HepG2 (cell line): ENCODE results near the gene TYMS. TPM values are rescaled to one million over a fixed set of nuclear protein-coding genes. Genes with fewer than 3 reads are reported as not detected.
A peak's percentile ranks its signal among the peaks of the same experiment; 100 is the strongest.

Experiments used
- AGO1 ChIP-seq: fragments of 200-400 bp; formaldehyde crosslinking; IDR thresholded peaks from 2 replicates; pipeline ENCODE4 v1.6.1; 2017; ENCODE audit warnings: mild to moderate bottlenecking, low read depth, low read length, moderate library complexity; ENCODE audit not compliant: poor library complexity, severe bottlenecking
- BCL3 ChIP-seq: sonication (generic); formaldehyde crosslinking; IDR thresholded peaks from 2 replicates; pipeline ENCODE4 v1.5.1; 2020; ENCODE audit warnings: mild to moderate bottlenecking, missing genetic modification reagents, moderate library complexity
- GTF3A ChIP-seq: sonication (generic); formaldehyde crosslinking; conservative IDR thresholded peaks from 2 replicates; pipeline ENCODE4 v1.4.0; 2020; ENCODE audit warnings: mild to moderate bottlenecking, missing genetic modification reagents
- HNRNPL ChIP-seq: fragments of 200-400 bp; formaldehyde crosslinking; IDR thresholded peaks from 2 replicates; pipeline ENCODE4 v1.6.1; 2017; ENCODE audit warnings: mild to moderate bottlenecking, low read depth, low read length
- KLF6 ChIP-seq: IDR thresholded peaks from 2 replicates; pipeline ENCODE4 v1.8.0; 2016; ENCODE audit warnings: missing biosample characterization, missing genetic modification reagents
- MYC ChIP-seq: sonication (generic); formaldehyde crosslinking; IDR thresholded peaks from 2 replicates; pipeline ENCODE4 v1.9.0; 2021; ENCODE audit warnings: missing genetic modification reagents, borderline replicate concordance
- RFXANK ChIP-seq: IDR thresholded peaks from 2 replicates; pipeline ENCODE4 v1.6.1; 2016
- SP1 ChIP-seq, 2 experiments: fragments of 450-650 bp in 1 of 2; sonication (generic) in 1 of 2; formaldehyde crosslinking in 1 of 2; IDR thresholded peaks; 2 replicates each; pipeline versions ENCODE4 v1.4.0 to v1.6.1; 2016 to 2020; ENCODE audit warnings: missing genetic modification reagents in 1 of 2
- TAF15 ChIP-seq: fragments of 200-400 bp; formaldehyde crosslinking; IDR thresholded peaks from one replicate; pipeline ENCODE4 v1.6.1; 2018; ENCODE audit warnings: mild to moderate bottlenecking, low read depth, low read length; ENCODE audit not compliant: poor library complexity, severe bottlenecking
- TEAD3 ChIP-seq: optimal IDR thresholded peaks from 2 replicates; pipeline ENCODE3; 2016; ENCODE audit warnings: borderline replicate concordance
- TFE3 ChIP-seq: IDR thresholded peaks from 2 replicates; pipeline ENCODE4 v1.6.1; 2016
- YEATS2 ChIP-seq: sonication (generic); formaldehyde crosslinking; IDR thresholded peaks from 2 replicates; pipeline ENCODE4 v1.4.0; 2020; ENCODE audit warnings: missing genetic modification reagents, borderline replicate concordance
- ZBTB14 ChIP-seq: sonication (generic); formaldehyde crosslinking; IDR thresholded peaks from 2 replicates; pipeline ENCODE4 v1.4.0; 2020; ENCODE audit warnings: missing genetic modification reagents
- ZGPAT ChIP-seq: IDR thresholded peaks from 2 replicates; pipeline ENCODE4 v1.6.1; 2016; ENCODE audit warnings: mild to moderate bottlenecking
- ZNF18 ChIP-seq: sonication (generic); formaldehyde crosslinking; IDR thresholded peaks from 2 replicates; pipeline ENCODE4 v1.8.0; 2022; ENCODE audit warnings: mild to moderate bottlenecking, missing genetic modification reagents; ENCODE audit not compliant: insufficient replicate concordance
- ZNF260 ChIP-seq: sonication (generic); formaldehyde crosslinking; IDR thresholded peaks from 2 replicates; pipeline ENCODE4 v1.4.0; 2020; ENCODE audit warnings: missing genetic modification reagents, low read depth, mild to moderate bottlenecking, borderline replicate concordance
- ZNF510 ChIP-seq: sonication (generic); formaldehyde crosslinking; IDR thresholded peaks from 2 replicates; pipeline ENCODE4 v1.4.0; 2020; ENCODE audit warnings: low read depth, mild to moderate bottlenecking, missing genetic modification reagents
- ZNF580 ChIP-seq: IDR thresholded peaks from 2 replicates; pipeline ENCODE4 v1.6.1; 2016; ENCODE audit warnings: low read depth, borderline replicate concordance
- ZNF749 ChIP-seq: sonication (generic); formaldehyde crosslinking; IDR thresholded peaks from 2 replicates; pipeline ENCODE4 v1.8.0; 2022; ENCODE audit warnings: mild to moderate bottlenecking, missing genetic modification reagents, moderate library complexity, borderline replicate concordance
- ZNF775 ChIP-seq: sonication (generic); formaldehyde crosslinking; IDR thresholded peaks from 2 replicates; pipeline ENCODE4 v1.4.0; 2020; ENCODE audit warnings: missing genetic modification reagents, mild to moderate bottlenecking, moderate library complexity, borderline replicate concordance
- polyA plus RNA-seq, 8 experiments: library from polyadenylated mRNA; depleted of rRNA in 3 of 8; stranded (reverse) in 7 of 8; unstranded in 1 of 8; fragments of >200 nt; fragmentation: Illumina TruSeq in 4 of 8; extraction: Trizol in 4 of 8; gene quantifications; 2 replicates each; pipeline versions ENCODE4 v1.2.1 to v1.2.3, GENCODE V29; 2011 to 2016; ENCODE audit warnings: low read depth in 4 of 8, missing spikeins in 1 of 8, mixed read lengths in 1 of 8; ENCODE audit not compliant: insufficient read depth in 1 of 8
- total RNA-seq, 5 experiments: library from RNA; depleted of rRNA; stranded (reverse); fragments of >200 nt; fragmentation: Illumina TruSeq; extraction: Trizol; gene quantifications; 2 replicates each; pipeline ENCODE4 v1.2.3, GENCODE V29; 2016; ENCODE audit warnings: low read depth in 1 of 5

TYMS gene
- total and polyA plus RNA-seq, 2 of the 13 experiments (the other 11 are each of a cell fraction or from before 2014, with no cell fraction given) = 80.1 to 106 TPM

- TF ChIP-seq TFE3 (CRISPR knock-in tag) (peak; percentile 43), HNRNPL (peak; percentile 66; the same call in 1 of the 2 replicates), KLF6 (CRISPR knock-in tag) (peak; percentile 53; the same call in 1 of the 2 replicates), ZNF749 (CRISPR knock-in tag) (peak; percentile 65), ZNF510 (no peak), ZNF260 (no peak), YEATS2 (CRISPR knock-in tag) (peak; percentile 30; the same call in 1 of the 2 replicates), ZNF775 (CRISPR knock-in tag) (no peak), ZBTB14 (CRISPR knock-in tag) (peak; percentile 51; the same call in 1 of the 2 replicates), TAF15 (no peak), BCL3 (CRISPR knock-in tag) (no peak), ZNF18 (CRISPR knock-in tag) (peak; percentile 85), ZGPAT (CRISPR knock-in tag) (peak; percentile 66; the same call in 1 of the 2 replicates), MYC (CRISPR knock-in tag) (peak; percentile 40; the same call in 1 of the 2 replicates), ZNF580 (CRISPR knock-in tag) (no peak), AGO1 (peak; percentile 67), SP1 (IDR thresholded peaks at IDR 0.05) (no peak), SP1 (CRISPR knock-in tag; IDR thresholded peaks at IDR 0.05) (peak; percentile 73), TEAD3 (CRISPR knock-in tag) (peak; percentile 36), GTF3A (CRISPR knock-in tag) (no peak), RFXANK (CRISPR knock-in tag) (0 out of 2 replicates have a peak, but pooled peaks have one; percentile 41)
Measured at GRCh38 chr18:658001-658946, 821 bp downstream of the TYMS start (continued).
